Osteoblast (primary cell): ENCODE results near the gene MACROD2. TPM values are rescaled to one million over a fixed set of nuclear protein-coding genes. Genes with fewer than 3 reads are reported as not detected.

ENCODE experiments used
- DNase-seq: peaks from one replicate; pipeline ENCODE4 v3.0.0; 2011; ENCODE audit warnings: low spot score, mixed read lengths; ENCODE audit not compliant: insufficient read length; ENCODE audit errors: missing footprints
- H2AFZ ChIP-seq: 2 replicates; pipeline ENCODE4 v1.6.0; 2011; ENCODE audit warnings: mild to moderate bottlenecking, low read length
- H3K27ac ChIP-seq: 2 replicates; pipeline ENCODE4 v1.5.1; 2011; ENCODE audit warnings: mild to moderate bottlenecking, low read depth, low read length, moderate library complexity
- H3K27me3 ChIP-seq: 2 replicates; pipeline ENCODE4 v1.6.0; 2012; ENCODE audit warnings: mild to moderate bottlenecking, control low read depth, inconsistent platforms, low read length, moderate library complexity; ENCODE audit not compliant: insufficient read depth
- H3K36me3 ChIP-seq: 2 replicates; pipeline ENCODE4 v1.5.1; 2011; ENCODE audit warnings: mild to moderate bottlenecking, low read length, control low read depth, moderate library complexity; ENCODE audit not compliant: insufficient read depth
- H3K4me1 ChIP-seq: 2 replicates; pipeline ENCODE4 v1.5.1; 2011; ENCODE audit warnings: mild to moderate bottlenecking, low read length, control low read depth, moderate library complexity; ENCODE audit not compliant: insufficient read depth
- H3K4me2 ChIP-seq: 2 replicates; pipeline ENCODE4 v1.6.0; 2011; ENCODE audit warnings: mild to moderate bottlenecking, low read length; ENCODE audit not compliant: insufficient read depth
- H3K4me3 ChIP-seq: fragments of 200-600 bp; sonication (generic); 3 replicates; pipeline ENCODE4 v1.5.1; 2012; ENCODE audit warnings: mild to moderate bottlenecking, low read length, inconsistent platforms; ENCODE audit not compliant: insufficient read depth
- H3K79me2 ChIP-seq: 2 replicates; pipeline ENCODE4 v1.6.0; 2012; ENCODE audit warnings: mild to moderate bottlenecking, low read length, control low read depth, inconsistent platforms; ENCODE audit not compliant: insufficient read depth
- H3K9me3 ChIP-seq: 2 replicates; pipeline ENCODE4 v1.5.1; 2011; ENCODE audit warnings: low read depth, low read length, control low read depth
- H4K20me1 ChIP-seq: 2 replicates; pipeline ENCODE4 v1.6.0; 2012; ENCODE audit warnings: mild to moderate bottlenecking, low read length, control low read depth; ENCODE audit not compliant: insufficient read depth
- CTCF ChIP-seq: IDR thresholded peaks from 2 replicates; pipeline ENCODE4 v1.5.1; 2011; ENCODE audit warnings: mild to moderate bottlenecking, low read depth, low read length, moderate library complexity; ENCODE audit errors: extremely low read depth
- total RNA-seq: library from RNA; depleted of rRNA; stranded (reverse); fragments of >200 nt; gene quantifications from 2 replicates; pipeline ENCODE4 v1.2.3, GENCODE V29; 2012

The MACROD2 gene
- total RNA-seq, 1 donor: 4.0 TPM

- no peak overlapping the region for H3K27ac ChIP-seq
- H3K4me3 ChIP-seq: no peak overlapping the region
- no peaks in the 10 kb centered on the region for H3K79me2 ChIP-seq
- no peak overlapping the region for H2AFZ ChIP-seq
- no peaks in the 10 kb centered on the region for H3K36me3 ChIP-seq
- no peak overlapping the region for H3K4me2 ChIP-seq
- H3K4me1 ChIP-seq: no peaks in the 10 kb centered on the region
- H3K9me3 ChIP-seq: no peaks in the 10 kb centered on the region
- DNase-seq: no peak
- TF ChIP-seq CTCF: no peak
- H4K20me1 ChIP-seq: no peaks in the 10 kb centered on the region
- no peaks in the 10 kb centered on the region for H3K27me3 ChIP-seq
Observed at GRCh38 chr20:14685183-14685582, 689.9 kb downstream of the MACROD2 start.

GRCh38 chr20:14687313-14687712 lies 692.0 kb downstream of the MACROD2 start:
- H3K27ac ChIP-seq: no peak overlapping the region
- TF ChIP-seq CTCF: no peak
- DNase-seq: no peak

GRCh38 chr20:14688005-14688404 lies 692.7 kb downstream of the MACROD2 start:
- H3K79me2 ChIP-seq: no peaks in the 10 kb centered on the region
- no peaks in the 10 kb centered on the region for H3K4me1 ChIP-seq
- H3K27ac ChIP-seq: no peak overlapping the region
- no peaks in the 10 kb centered on the region for H3K36me3 ChIP-seq
- no peaks in the 10 kb centered on the region for H4K20me1 ChIP-seq
- DNase-seq: no peak
- H3K27me3 ChIP-seq: no peaks in the 10 kb centered on the region
- H3K9me3 ChIP-seq: no peaks in the 10 kb centered on the region
- no peak overlapping the region for H2AFZ ChIP-seq
- TF ChIP-seq CTCF: no peak
- H3K4me2 ChIP-seq: no peak overlapping the region
- no peak overlapping the region for H3K4me3 ChIP-seq

More at GRCh38 chr20:14687313-14687712, 692.0 kb downstream of the MACROD2 start:
- H3K4me3 ChIP-seq: no peak overlapping the region
- no peaks in the 10 kb centered on the region for H3K9me3 ChIP-seq
- H3K27me3 ChIP-seq: no peaks in the 10 kb centered on the region
- no peak overlapping the region for H3K4me2 ChIP-seq
- no peaks in the 10 kb centered on the region for H3K36me3 ChIP-seq
- H3K4me1 ChIP-seq: no peaks in the 10 kb centered on the region
- H3K79me2 ChIP-seq: no peaks in the 10 kb centered on the region
- H2AFZ ChIP-seq: no peak overlapping the region
- no peaks in the 10 kb centered on the region for H4K20me1 ChIP-seq

GRCh38 chr20:14691994-14692393 lies 696.7 kb downstream of the MACROD2 start:
- H3K36me3 ChIP-seq: no peaks in the 10 kb centered on the region
- H3K4me3 ChIP-seq: no peak overlapping the region
- no peak for TF ChIP-seq CTCF
- H3K9me3 ChIP-seq: no peaks in the 10 kb centered on the region
- no peaks in the 10 kb centered on the region for H3K79me2 ChIP-seq
- no peak overlapping the region for H3K4me2 ChIP-seq
- no peaks in the 10 kb centered on the region for H3K4me1 ChIP-seq
- DNase-seq: no peak
- H2AFZ ChIP-seq: no peak overlapping the region
- H3K27ac ChIP-seq: no peak overlapping the region
- H4K20me1 ChIP-seq: no peaks in the 10 kb centered on the region
- H3K27me3 ChIP-seq: no peaks in the 10 kb centered on the region
